Measurements from ENCODE around the gene PEX1. TPM values are rescaled to one million over a fixed set of nuclear protein-coding genes. Genes with fewer than 3 reads are reported as not detected.
A peak's percentile ranks its signal among the peaks of the same experiment; 100 is the strongest.

Gene PEX1
- 10 to 100 TPM; 27.4 to 29.4 TPM for total RNA-seq
- polyA plus RNA-seq (ENCODE audit: insufficient read depth, low read depth, low replicate concordance): 20.4 TPM
- long read RNA-seq, donor 1, full-length matches to known transcripts: 2 of 7 reads
- long read RNA-seq, donor 1, partial matches to known transcripts: 5 of 7 reads
- long read RNA-seq, donor 1, other reads (novel, unspliced or antisense): 0 of 7 reads
- long read RNA-seq, donor 2, partial matches to known transcripts: 0 of 1 reads
- long read RNA-seq, donor 2, other reads (novel, unspliced or antisense): 0 of 1 reads

- 0% methylated on average over 21 to 75 of the region's 79 CpGs for WGBS, 2 donors
- intact Hi-C loops (cut with DNase I; ENCODE audit: low total_unique reads): no loop called here
Measured at GRCh38 chr7:92528188-92528957, at the start of gene PEX1, which contains the start of gene RBM48. Gene PEX1, minus strand, starts transcription at chr7:92528520. Its CDS starts 85 bp downstream, at chr7:92528435. Gene RBM48, plus strand, starts transcription at chr7:92528795. Its CDS starts 19 bp downstream, at chr7:92528814.

DNA sequence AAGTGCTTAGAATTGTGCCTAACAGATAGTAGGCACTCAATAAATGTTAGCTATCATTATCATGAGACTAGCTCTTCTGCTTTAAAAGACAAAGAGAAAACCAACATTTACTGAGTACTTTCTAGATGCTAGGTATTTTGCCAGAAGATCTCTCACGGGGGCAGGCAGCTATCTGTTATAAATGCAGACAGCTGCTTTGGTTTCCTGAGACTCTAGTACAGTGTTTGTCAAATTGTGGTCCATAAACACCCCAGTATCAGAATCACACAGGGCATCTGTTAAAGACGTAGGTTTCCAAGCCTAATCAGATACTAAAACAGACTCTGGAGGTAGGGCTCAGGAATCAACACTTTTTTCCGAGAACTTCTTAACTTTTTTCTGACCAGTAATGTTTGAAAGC is 48.0 kb upstream of the PEX1 start:
- no peaks in the 10 kb centered on the region for H3K27me3 ChIP-seq
- no peaks in the 10 kb centered on the region for H3K9me3 ChIP-seq
- 80 to 82% methylated on average over 3 of the region's 3 CpGs for WGBS, 2 donors

More at GRCh38 chr7:92528188-92528957, at the start of gene PEX1, which contains the start of gene RBM48:
- Histone ChIP-seq H3K4me3 (peak within 1 kb of the TSS; percentile 88 to 94), H3K4me1 (peaks cover 13% of the 10 kb centered on the region), H3K36me3 (ENCODE audit: low read depth, missing control alignments) (no peaks in the 10 kb centered on the region), H3K27ac (peak within 1 kb of the TSS; percentile 86 to 92), H3K27me3 (no peaks in the 10 kb centered on the region), H3K9me3 (no peaks in the 10 kb centered on the region)
- peak; percentile 98 for DNase-seq
- TF ChIP-seq, protein P1, sequence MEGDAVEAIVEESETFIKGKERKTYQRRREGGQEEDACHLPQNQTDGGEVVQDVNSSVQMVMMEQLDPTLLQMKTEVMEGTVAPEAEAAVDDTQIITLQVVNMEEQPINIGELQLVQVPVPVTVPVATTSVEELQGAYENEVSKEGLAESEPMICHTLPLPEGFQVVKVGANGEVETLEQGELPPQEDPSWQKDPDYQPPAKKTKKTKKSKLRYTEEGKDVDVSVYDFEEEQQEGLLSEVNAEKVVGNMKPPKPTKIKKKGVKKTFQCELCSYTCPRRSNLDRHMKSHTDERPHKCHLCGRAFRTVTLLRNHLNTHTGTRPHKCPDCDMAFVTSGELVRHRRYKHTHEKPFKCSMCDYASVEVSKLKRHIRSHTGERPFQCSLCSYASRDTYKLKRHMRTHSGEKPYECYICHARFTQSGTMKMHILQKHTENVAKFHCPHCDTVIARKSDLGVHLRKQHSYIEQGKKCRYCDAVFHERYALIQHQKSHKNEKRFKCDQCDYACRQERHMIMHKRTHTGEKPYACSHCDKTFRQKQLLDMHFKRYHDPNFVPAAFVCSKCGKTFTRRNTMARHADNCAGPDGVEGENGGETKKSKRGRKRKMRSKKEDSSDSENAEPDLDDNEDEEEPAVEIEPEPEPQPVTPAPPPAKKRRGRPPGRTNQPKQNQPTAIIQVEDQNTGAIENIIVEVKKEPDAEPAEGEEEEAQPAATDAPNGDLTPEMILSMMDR (IDR thresholded peaks at IDR 0.05): peak; percentile 19 to 57 (median 56)
- no peak for TF ChIP-seq POLR2A (IDR thresholded peaks at IDR 0.05)

GRCh38 chr7:92569137-92569536 is 40.8 kb upstream of the PEX1 start:
- intact Hi-C loops (cut with DNase I; ENCODE audit: low total_unique reads): no loop called here
- 91 to 95% methylated on average over 4 of the region's 4 CpGs for WGBS, 2 donors
- no peaks in the 10 kb centered on the region for H3K9me3 ChIP-seq
- no peak for DNase-seq
- H3K27me3 ChIP-seq: no peaks in the 10 kb centered on the region
- no peak overlapping the region for H3K4me3 ChIP-seq
- no peaks in the 10 kb centered on the region for H3K4me1 ChIP-seq
- H3K36me3 ChIP-seq (ENCODE audit: low read depth, missing control alignments): no peaks in the 10 kb centered on the region
- H3K27ac ChIP-seq: no peak overlapping the region
- no peak for TF ChIP-seq POLR2A (IDR thresholded peaks at IDR 0.05)
- TF ChIP-seq, protein P1 (IDR thresholded peaks at IDR 0.05): no peak

More for the DNA sequence above, 48.0 kb upstream of the PEX1 start:
- DNase-seq: no peak
- H3K4me3 ChIP-seq: no peak overlapping the region
- no peaks in the 10 kb centered on the region for H3K36me3 ChIP-seq (ENCODE audit: low read depth, missing control alignments)
- H3K4me1 ChIP-seq: no peaks in the 10 kb centered on the region
- intact Hi-C loops (cut with DNase I; ENCODE audit: low total_unique reads): no loop called here
- TF ChIP-seq POLR2A (IDR thresholded peaks at IDR 0.05): no peak
- TF ChIP-seq, protein P1 (IDR thresholded peaks at IDR 0.05): no peak
- H3K27ac ChIP-seq: no peak overlapping the region

DNA sequence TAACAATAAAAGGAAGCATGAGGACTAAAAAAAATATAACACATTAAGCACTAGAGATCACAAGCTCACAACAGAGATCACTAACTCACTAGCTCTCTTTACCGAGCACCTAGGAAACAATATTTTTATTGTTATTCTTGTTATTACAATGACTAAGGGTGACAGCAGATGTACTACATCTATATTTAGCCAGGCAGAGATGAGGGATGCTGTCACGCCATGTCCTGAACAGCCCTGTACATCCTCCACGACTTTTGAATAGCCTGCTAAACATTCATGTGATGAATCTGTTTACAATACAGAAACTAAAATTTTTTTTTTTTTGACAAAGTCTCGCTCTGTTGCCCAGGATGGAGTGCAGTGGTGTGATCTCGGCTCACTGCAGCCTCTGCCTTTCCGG is 39.1 kb upstream of the PEX1 start:
- Histone ChIP-seq H3K36me3 (ENCODE audit: low read depth, missing control alignments) (no peaks in the 10 kb centered on the region), H3K4me3 (no peak overlapping the region), H3K9me3 (no peaks in the 10 kb centered on the region), H3K27ac (no peak overlapping the region), H3K4me1 (no peaks in the 10 kb centered on the region), H3K27me3 (no peaks in the 10 kb centered on the region)
- 93 to 95% methylated on average over 6 of the region's 6 CpGs for WGBS, 2 donors
- intact Hi-C loops (cut with DNase I; ENCODE audit: low total_unique reads): no loop called here
- DNase-seq: no peak
- TF ChIP-seq POLR2A (IDR thresholded peaks at IDR 0.05): no peak
- TF ChIP-seq, protein P1 (IDR thresholded peaks at IDR 0.05): no peak

Data from testis (tissue), 5 donors.